Hepatocyte (in vitro differentiated cells): Measurements from ENCODE around the gene PYGM.

Experiments
- EZH2 ChIP-seq: fragments of 200-600 bp; sonication (generic); IDR thresholded peaks from 2 replicates; pipeline ENCODE4 v1.6.1; 2016; ENCODE audit warnings: antibody characterized with exemption, mild to moderate bottlenecking, borderline replicate concordance
- TF ChIP-seq, protein P1 (sequence below): fragments of 200-600 bp; sonication (generic); IDR thresholded peaks from 2 replicates; pipeline ENCODE4 v1.5.1; 2016; ENCODE audit warnings: antibody characterized with exemption, mild to moderate bottlenecking; ENCODE audit not compliant: poor library complexity

DNA sequence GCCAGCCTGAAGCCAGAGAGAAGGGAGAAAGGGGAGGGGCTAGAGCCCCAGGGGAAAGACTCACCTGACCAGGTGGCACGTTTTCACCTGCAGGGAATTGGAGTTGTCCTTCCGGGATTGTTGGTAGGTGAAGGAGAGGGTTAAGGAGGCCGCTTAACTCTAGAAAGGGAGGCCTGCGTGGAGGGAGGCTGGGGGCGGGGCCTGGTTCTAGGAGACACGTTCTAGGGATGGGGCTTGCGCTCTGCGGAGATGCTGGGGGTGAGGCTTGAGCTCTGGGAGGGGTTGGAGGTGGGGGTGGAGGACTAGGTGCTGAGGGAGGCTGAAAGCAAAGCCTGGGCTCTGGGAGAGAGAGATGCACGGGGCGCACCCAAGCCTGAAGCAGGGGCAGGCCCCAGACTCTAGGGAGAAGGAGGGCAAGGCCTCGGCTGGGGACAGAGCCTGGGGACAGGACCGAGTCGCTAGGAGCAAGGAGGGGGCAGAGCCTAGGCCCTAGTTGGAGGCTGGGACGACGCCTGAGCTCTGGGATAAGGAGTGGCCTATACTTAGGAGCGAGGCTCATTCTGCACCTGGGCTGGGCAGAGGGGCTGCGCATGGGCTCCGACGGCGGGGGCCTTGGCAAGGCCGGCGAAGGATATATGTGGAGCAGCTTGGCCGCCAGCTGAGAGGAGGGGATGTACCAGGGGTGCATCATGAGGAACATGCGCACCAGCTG, 18.2 kb downstream of the PYGM start:
- TF ChIP-seq, protein P1, sequence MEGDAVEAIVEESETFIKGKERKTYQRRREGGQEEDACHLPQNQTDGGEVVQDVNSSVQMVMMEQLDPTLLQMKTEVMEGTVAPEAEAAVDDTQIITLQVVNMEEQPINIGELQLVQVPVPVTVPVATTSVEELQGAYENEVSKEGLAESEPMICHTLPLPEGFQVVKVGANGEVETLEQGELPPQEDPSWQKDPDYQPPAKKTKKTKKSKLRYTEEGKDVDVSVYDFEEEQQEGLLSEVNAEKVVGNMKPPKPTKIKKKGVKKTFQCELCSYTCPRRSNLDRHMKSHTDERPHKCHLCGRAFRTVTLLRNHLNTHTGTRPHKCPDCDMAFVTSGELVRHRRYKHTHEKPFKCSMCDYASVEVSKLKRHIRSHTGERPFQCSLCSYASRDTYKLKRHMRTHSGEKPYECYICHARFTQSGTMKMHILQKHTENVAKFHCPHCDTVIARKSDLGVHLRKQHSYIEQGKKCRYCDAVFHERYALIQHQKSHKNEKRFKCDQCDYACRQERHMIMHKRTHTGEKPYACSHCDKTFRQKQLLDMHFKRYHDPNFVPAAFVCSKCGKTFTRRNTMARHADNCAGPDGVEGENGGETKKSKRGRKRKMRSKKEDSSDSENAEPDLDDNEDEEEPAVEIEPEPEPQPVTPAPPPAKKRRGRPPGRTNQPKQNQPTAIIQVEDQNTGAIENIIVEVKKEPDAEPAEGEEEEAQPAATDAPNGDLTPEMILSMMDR = no peak
- TF ChIP-seq EZH2 = no peak
